ENCODE data around the gene KDM3B. TPM values are rescaled to one million over a fixed set of nuclear protein-coding genes. Genes with fewer than 3 reads are reported as not detected.
"Not testable (repeated sequence)": the region's sequence is repeated elsewhere in the genome, so short reads cannot be mapped to it uniquely, and the experiment has no call there.

Gene KDM3B
- polyA plus RNA-seq, 3 donors, result 86.7 to 103 (median 101) TPM

- no peak for DNase-seq
These were observed 29.9 kb downstream of the KDM3B start for GRCh38 chr5:138382347-138382746.

- no peak for DNase-seq
These were observed 33.2 kb downstream of the KDM3B start for GRCh38 chr5:138385660-138386059.

- DNase-seq, result no peak
These were observed 33.8 kb downstream of the KDM3B start for GRCh38 chr5:138386290-138386689.

- no peak for DNase-seq
These were observed 36.8 kb downstream of the KDM3B start for GRCh38 chr5:138389332-138389731.

GRCh38 chr5:138389911-138390310, 37.4 kb downstream of the KDM3B start:
- not testable (repeated sequence) for DNase-seq

- no peak for DNase-seq
These were observed 39.4 kb downstream of the KDM3B start for GRCh38 chr5:138391859-138392386.

GRCh38 chr5:138402640-138403039, 50.2 kb downstream of the KDM3B start:
- no peak for DNase-seq

- DNase-seq, result no peak
These were observed 55.5 kb downstream of the KDM3B start for GRCh38 chr5:138408023-138408422.

- DNase-seq, result not testable (repeated sequence)
These were observed 58.6 kb downstream of the KDM3B start for GRCh38 chr5:138410996-138411640.

GRCh38 chr5:138418444-138418843, 66.0 kb downstream of the KDM3B start:
- DNase-seq, result no peak

- no peak for DNase-seq
These were observed 72.6 kb downstream of the KDM3B start for GRCh38 chr5:138425079-138425478.

GRCh38 chr5:138435943-138436342, 83.5 kb downstream of the KDM3B start:
- no peak for DNase-seq

GRCh38 chr5:138438003-138438723, 85.7 kb downstream of the KDM3B start:
- no peak for DNase-seq

GRCh38 chr5:138438724-138439476, 86.4 kb downstream of the KDM3B start, which contains the start of gene REEP2:
TSS of gene REEP2 (plus strand) at chr5:138439057. CDS start at chr5:138439209, 152 bp downstream.
- DNase-seq, result peak; percentile 68

- no peak for DNase-seq
These were observed 87.1 kb downstream of the KDM3B start for GRCh38 chr5:138439477-138440158.

GRCh38 chr5:138440159-138441073, 87.9 kb downstream of the KDM3B start:
- DNase-seq, result no peak

- no peak for DNase-seq
These were observed 88.7 kb downstream of the KDM3B start for GRCh38 chr5:138441221-138441620.

GRCh38 chr5:138444078-138444773, 91.7 kb downstream of the KDM3B start:
- no peak for DNase-seq

- no peak for DNase-seq
These were observed 92.5 kb downstream of the KDM3B start for GRCh38 chr5:138444774-138445546.

All from renal pelvis (tissue), 4 donors.